MM.1S (cell line): ENCODE results near the gene PIAS2.

ENCODE experiments used
- EZH2 ChIP-seq: fragments of 300-600 bp; sonication (generic); optimal IDR thresholded peaks from 2 replicates; pipeline ENCODE3; 2017; ENCODE audit warnings: low read depth, mild to moderate bottlenecking, antibody characterized with exemption, low read length, mixed read lengths
- TF ChIP-seq, protein P1 (sequence below): fragments of 300-600 bp; sonication (generic); IDR thresholded peaks from 2 replicates; pipeline ENCODE4 v1.5.1; 2016; ENCODE audit warnings: antibody characterized with exemption, low read length, mixed read lengths

DNA sequence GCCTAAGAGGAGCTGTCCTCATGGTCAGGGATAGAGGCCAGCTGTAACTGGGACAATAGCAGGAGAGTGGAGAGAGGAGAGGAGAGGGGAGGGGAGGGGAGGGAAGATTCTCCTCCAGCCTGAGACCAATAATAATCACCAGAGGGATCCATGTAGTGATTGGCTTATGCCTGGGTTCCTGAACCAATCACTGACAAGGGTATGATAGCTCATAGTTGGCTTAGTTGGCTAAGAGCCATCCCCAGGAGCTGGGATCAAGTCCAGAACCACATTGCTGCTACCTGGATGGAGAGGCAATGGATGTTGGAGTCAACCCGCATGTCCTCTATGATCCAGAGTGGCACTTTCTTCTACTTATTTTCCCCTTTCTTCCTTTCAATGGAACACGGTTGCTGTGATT, 152.7 kb downstream of the PIAS2 start:
- TF ChIP-seq, protein P1, sequence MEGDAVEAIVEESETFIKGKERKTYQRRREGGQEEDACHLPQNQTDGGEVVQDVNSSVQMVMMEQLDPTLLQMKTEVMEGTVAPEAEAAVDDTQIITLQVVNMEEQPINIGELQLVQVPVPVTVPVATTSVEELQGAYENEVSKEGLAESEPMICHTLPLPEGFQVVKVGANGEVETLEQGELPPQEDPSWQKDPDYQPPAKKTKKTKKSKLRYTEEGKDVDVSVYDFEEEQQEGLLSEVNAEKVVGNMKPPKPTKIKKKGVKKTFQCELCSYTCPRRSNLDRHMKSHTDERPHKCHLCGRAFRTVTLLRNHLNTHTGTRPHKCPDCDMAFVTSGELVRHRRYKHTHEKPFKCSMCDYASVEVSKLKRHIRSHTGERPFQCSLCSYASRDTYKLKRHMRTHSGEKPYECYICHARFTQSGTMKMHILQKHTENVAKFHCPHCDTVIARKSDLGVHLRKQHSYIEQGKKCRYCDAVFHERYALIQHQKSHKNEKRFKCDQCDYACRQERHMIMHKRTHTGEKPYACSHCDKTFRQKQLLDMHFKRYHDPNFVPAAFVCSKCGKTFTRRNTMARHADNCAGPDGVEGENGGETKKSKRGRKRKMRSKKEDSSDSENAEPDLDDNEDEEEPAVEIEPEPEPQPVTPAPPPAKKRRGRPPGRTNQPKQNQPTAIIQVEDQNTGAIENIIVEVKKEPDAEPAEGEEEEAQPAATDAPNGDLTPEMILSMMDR, result no peak
- no peak for TF ChIP-seq EZH2
